ENCODE results near the gene GSAP. TPM values are rescaled to one million over a fixed set of nuclear protein-coding genes. Genes with fewer than 3 reads are reported as not detected.

Gene GSAP
- total RNA-seq, 4 donors from 2014 or later: 43.1 to 65.2 (median 52.4) TPM

DNA sequence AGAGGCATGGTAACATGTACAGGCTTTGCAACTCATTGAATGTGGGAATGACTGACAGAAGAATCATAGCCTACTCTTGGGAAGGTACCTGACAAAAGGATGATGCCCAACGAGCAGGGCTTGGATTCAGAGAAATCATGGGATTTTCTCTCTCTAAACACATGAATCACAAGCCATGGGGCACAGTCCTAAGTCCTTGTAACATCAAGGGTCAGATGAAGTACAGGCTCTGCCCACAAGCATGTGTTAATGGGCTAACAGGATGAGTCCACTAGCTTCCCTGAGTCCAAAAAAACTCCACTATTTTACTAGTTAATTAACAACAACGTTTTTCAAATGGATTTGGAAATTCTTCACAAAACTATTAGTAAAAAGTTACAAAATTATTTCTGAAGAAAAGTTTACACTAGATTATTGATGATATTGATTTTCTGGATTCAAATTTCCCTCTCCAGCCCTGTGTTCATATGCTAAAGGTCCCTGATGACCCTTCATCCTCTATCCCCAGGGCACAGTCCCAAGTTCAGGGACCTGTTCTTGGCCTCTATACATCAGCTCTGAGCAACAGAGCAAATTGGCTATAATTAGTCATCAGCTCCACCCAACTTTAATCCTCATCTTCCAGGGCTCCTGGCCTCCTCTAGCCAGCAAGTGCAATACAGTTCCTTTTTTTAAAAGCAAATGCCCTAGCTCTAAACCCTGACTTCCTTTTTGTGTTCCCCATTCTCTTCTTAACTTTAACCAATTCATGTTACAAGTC lies 99.8 kb downstream of the GSAP start:
- Histone ChIP-seq H3K27ac (peak overlapping the region in 1 of 3 donors; percentile 17), H3K9me3 (no peaks in the 10 kb centered on the region), H3K27me3 (no peaks in the 10 kb centered on the region), H3K4me3 (replicated peaks in 1 of 3) (no peak overlapping the region), H3K36me3 (no peaks in the 10 kb centered on the region), H3K4me1 (peaks cover 33 to 44% of the 10 kb centered on the region in 2 donors)
- no peak for TF ChIP-seq POLR2A (IDR thresholded peaks at IDR 0.05)
- TF ChIP-seq, protein P1, sequence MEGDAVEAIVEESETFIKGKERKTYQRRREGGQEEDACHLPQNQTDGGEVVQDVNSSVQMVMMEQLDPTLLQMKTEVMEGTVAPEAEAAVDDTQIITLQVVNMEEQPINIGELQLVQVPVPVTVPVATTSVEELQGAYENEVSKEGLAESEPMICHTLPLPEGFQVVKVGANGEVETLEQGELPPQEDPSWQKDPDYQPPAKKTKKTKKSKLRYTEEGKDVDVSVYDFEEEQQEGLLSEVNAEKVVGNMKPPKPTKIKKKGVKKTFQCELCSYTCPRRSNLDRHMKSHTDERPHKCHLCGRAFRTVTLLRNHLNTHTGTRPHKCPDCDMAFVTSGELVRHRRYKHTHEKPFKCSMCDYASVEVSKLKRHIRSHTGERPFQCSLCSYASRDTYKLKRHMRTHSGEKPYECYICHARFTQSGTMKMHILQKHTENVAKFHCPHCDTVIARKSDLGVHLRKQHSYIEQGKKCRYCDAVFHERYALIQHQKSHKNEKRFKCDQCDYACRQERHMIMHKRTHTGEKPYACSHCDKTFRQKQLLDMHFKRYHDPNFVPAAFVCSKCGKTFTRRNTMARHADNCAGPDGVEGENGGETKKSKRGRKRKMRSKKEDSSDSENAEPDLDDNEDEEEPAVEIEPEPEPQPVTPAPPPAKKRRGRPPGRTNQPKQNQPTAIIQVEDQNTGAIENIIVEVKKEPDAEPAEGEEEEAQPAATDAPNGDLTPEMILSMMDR (IDR thresholded peaks at IDR 0.05): no peak
- intact Hi-C loops (cut with DNase I): no loop called here
- 59 to 62% methylated on average over 2 of the region's 2 CpGs for WGBS, 2 donors
- no peak for DNase-seq

DNA sequence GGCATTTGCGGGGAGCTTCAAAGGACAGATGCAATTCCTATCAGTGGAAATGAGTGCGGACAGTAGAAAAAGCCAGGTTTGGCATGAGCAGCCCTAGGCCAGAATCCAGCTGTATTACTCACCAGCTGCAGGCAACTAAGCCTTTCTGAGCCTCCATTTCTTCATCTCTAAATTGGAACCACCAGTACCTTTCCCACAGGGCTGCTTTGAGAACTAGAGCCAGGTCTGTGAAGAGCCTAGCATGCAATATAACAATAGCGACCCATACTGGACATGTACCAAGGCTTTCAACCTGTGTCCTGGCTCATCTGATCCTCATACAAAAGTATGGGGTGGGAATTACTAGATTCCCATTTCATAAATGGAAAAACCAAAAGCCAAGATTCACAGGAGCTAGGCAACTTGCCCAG lies 101.0 kb downstream of the GSAP start:
- H3K9me3 ChIP-seq: no peaks in the 10 kb centered on the region
- intact Hi-C loops (cut with DNase I): no loop called here
- peaks cover 45 to 50% of the 10 kb centered on the region in 2 donors for H3K4me1 ChIP-seq
- no peaks in the 10 kb centered on the region for H3K36me3 ChIP-seq
- H3K27ac ChIP-seq: peak overlapping the region; percentile 13 to 94 (median 87)
- DNase-seq: no peak
- WGBS, 2 donors: 64 to 78% methylated on average over 3 of the region's 3 CpGs
- no peak overlapping the region for H3K4me3 ChIP-seq (replicated peaks in 1 of 3)
- H3K27me3 ChIP-seq: no peaks in the 10 kb centered on the region
- TF ChIP-seq, protein P1 (IDR thresholded peaks at IDR 0.05): no peak
- TF ChIP-seq POLR2A (IDR thresholded peaks at IDR 0.05): no peak

DNA sequence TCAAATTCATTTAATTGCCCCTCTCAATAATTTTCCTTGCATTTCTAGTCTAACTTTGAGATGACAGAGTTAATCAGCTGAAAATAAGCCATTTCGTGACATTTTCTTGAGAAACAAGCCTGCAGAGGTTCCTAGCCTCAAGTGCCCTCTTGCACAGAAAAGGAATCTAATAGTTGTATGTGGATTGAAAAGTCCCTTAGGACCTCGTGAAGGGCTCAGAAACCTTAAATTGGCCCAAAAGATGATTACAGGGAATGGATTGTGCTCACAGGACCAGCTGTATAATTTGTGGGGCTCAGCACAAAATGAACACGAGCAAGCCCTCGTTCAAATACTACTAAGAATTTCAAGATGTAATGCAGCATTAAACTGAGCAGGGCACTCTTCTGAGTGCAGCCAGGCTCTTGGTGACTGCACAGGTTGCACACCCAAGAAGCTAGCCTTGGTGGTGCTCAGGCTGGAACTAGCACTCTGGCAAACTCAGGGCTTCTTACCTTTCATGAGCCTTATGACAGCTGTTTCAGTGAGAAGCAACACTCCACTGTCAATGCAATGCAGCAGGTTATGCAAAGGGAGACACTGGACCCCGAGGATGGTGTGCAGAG lies 102.2 kb downstream of the GSAP start:
- H3K4me1 ChIP-seq: peaks cover 57 to 61% of the 10 kb centered on the region in 2 donors
- H3K27me3 ChIP-seq: no peaks in the 10 kb centered on the region
- TF ChIP-seq, protein P1 (IDR thresholded peaks at IDR 0.05): no peak
- peak in 1 of 2 donors; percentile 21 for TF ChIP-seq POLR2A (IDR thresholded peaks at IDR 0.05)
- H3K27ac ChIP-seq: peak overlapping the region; percentile 87 to 94 (median 89)
- no peaks in the 10 kb centered on the region for H3K36me3 ChIP-seq
- H3K9me3 ChIP-seq: no peaks in the 10 kb centered on the region
- intact Hi-C loops (cut with DNase I): no loop called here
- DNase-seq: peak; percentile 67 to 76
- 27 to 32% methylated on average over 5 of the region's 5 CpGs for WGBS, 2 donors
- H3K4me3 ChIP-seq (replicated peaks in 1 of 3): no peak overlapping the region

DNA sequence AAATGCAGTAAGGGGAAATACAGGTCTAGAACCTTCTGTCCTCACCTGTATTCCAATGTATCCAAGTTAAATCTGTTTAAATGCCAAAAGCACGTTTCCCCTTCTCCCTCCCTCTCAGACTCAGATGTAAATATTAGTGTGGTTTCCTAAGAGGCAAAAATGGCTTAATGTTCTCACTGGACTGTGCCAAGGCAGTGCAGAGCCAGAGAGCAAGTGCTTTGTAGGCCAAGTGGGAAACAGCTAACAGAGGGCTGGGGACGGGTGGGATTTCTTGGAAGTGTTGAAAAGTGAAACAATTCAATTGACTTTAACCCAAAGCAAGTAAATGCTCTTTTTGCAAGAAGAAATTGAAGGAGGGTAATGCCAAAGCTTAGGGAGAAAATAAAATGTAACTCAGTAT lies 103.1 kb downstream of the GSAP start:
- Histone ChIP-seq H3K4me1 (peaks cover 65 to 70% of the 10 kb centered on the region in 2 donors), H3K4me3 (replicated peaks in 1 of 3) (no peak overlapping the region), H3K9me3 (no peaks in the 10 kb centered on the region), H3K27ac (peak overlapping the region; percentile 87 to 94 (median 89)), H3K36me3 (no peaks in the 10 kb centered on the region), H3K27me3 (no peaks in the 10 kb centered on the region)
- WGBS, 2 donors: 44 to 47% methylated on average over 2 of the region's 2 CpGs
- intact Hi-C loops (cut with DNase I): no loop called here
- DNase-seq: no peak
- no peak for TF ChIP-seq POLR2A (IDR thresholded peaks at IDR 0.05)

DNA sequence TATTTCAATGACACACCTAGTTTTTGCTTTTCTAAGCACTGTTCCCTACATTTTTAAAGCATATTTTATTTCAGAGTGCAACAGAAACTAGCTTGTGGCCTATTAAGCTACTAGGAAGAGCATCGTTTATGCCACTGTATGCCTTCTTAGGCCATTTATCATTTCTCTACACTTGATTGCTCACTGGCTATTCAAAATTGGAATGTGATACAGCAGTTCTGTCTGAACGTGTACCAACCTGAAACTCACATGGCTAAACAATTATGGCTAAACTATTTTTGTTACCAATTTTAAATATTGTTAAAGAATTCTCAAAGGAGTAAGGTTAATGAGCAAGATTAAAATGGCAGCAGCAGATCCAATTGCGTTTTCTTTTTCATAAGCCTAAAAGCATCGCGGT lies 105.2 kb downstream of the GSAP start:
- no peaks in the 10 kb centered on the region for H3K27me3 ChIP-seq
- H3K4me1 ChIP-seq: peaks cover 75 to 83% of the 10 kb centered on the region in 2 donors
- H3K4me3 ChIP-seq (replicated peaks in 1 of 3): no peak overlapping the region
- intact Hi-C loops (cut with DNase I): no loop called here
- H3K27ac ChIP-seq: peak overlapping the region; percentile 87 to 94 (median 89)
- WGBS, 2 donors: 77 to 79% methylated on average over 5 of the region's 5 CpGs
- no peaks in the 10 kb centered on the region for H3K36me3 ChIP-seq
- no peaks in the 10 kb centered on the region for H3K9me3 ChIP-seq
- DNase-seq: no peak
- TF ChIP-seq POLR2A (IDR thresholded peaks at IDR 0.05): no peak
- TF ChIP-seq, protein P1 (IDR thresholded peaks at IDR 0.05): no peak

Measured in thyroid gland (tissue), 4 donors.